SK-N-MC (cell line): ENCODE results near the gene RPP30.

ENCODE experiments used
- EZH2 ChIP-seq: fragments of 200-600 bp; sonication (generic); IDR thresholded peaks from one replicate; pipeline ENCODE4 v1.6.1; 2017; ENCODE audit warnings: antibody characterized with exemption
- POLR2AphosphoS5 ChIP-seq: IDR thresholded peaks from 2 replicates; pipeline ENCODE4 v1.6.1; 2012; ENCODE audit warnings: mild to moderate bottlenecking, low read depth, low read length, borderline replicate concordance

DNA sequence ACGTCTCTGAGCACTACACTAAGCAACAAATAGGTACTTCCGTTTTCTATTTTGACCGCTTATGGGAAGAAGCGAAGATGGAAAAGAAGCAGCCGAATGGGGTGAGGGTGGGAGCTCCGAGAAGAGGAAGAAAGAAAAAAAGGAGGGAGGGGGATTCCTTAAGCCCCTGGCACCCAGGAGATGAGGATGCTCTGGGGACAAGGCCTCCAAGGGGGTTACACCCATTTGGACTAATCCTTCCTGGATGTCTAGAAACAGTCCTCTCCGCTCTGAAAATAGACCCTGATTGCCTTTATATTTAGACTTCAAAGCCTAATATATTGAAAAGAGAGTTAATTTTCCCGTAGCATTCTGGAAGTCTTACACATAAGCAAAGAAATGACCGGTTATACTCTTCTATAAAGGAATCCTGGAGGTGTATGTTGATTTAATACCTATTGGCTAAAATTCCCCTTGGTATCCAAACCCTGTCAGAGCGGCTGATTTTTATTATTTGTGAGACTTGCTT, 13.3 kb upstream of the RPP30 start:
- TF ChIP-seq EZH2 (no peak), POLR2AphosphoS5 (no peak)
